ENCODE measurements around the gene NAA15. TPM values are rescaled to one million over a fixed set of nuclear protein-coding genes. Genes with fewer than 3 reads are reported as not detected.

NAA15 gene
- polyA plus RNA-seq, 1 of the 3 experiments (the other 2 are of a cell fraction), result 7.1 TPM

DNA sequence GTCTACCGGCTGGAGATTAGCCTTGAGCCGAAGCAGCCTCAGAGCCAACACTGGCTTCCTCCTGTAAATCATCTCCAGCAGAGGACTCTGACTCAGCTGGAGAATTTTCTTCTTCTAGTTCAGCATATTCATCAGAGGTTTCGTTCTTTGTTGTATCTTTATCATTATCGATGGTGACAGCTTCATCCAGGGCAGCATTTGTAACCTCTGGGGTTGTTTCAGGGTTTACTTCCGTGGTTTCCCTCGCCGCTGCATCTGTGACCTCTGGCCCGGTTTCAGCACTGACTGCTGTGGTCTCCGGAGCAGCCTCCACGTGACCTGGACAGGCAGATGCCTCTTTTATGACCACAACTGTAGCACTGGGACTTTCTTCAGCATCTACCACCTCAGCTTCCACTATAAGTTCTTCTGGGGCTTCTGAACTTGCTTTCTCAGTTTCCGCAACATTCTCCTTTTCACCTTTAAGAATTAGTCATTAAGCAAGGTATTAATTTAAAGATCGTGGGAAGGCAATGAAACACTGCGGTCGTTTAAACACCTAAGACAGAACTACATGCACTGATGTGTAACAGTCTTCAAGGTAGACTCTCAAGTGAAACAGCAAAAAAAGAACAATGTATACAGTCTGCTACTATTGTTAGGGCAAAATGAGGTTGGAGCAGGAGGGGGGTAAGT lies 34.6 kb upstream of the NAA15 start:
- Histone ChIP-seq H3F3A (replicated peaks; ENCODE audit: insufficient read depth) (peaks cover 30% of the 10 kb centered on the region), H3K36me3 (replicated peaks in 1 of 2; ENCODE audit: control insufficient read depth in 1 of 2, insufficient read depth in 2 of 2, low read length in 1 of 2) (no peaks in the 10 kb centered on the region), H3K79me2 (ENCODE audit: insufficient read depth) (no peaks in the 10 kb centered on the region), H4K20me1 (ENCODE audit: insufficient read depth) (no peaks in the 10 kb centered on the region), H3K4me3 (ENCODE audit: low read depth in 2 of 2, low read length in 1 of 2) (peak overlapping the region; percentile 24 to 59; a peak in 3 of 4 replicates), H3K27ac (ENCODE audit: low read depth in 2 of 2, low read length in 1 of 2) (peak overlapping the region; percentile 79 to 84), H3K27me3 (ENCODE audit: insufficient read depth) (no peaks in the 10 kb centered on the region), H2AFZ (ENCODE audit: low read depth) (peak overlapping the region; percentile 90), H3K4me2 (peak overlapping the region; percentile 74), H3K9me3 (no peaks in the 10 kb centered on the region), H3K4me1 (ENCODE audit: control insufficient read depth in 1 of 2, insufficient read depth in 2 of 2, low read depth in 1 of 2, low read length in 1 of 2) (peaks cover 8 to 20% of the 10 kb centered on the region in 2 experiments), H3K9me2 (no peaks in the 10 kb centered on the region), H3K9ac (peak overlapping the region; percentile 32; the same call in 1 of the 2 replicates)
- ChIA-PET CTCF (interaction anchor here (0.7 to 3.3 kb wide), 5 partner anchors 10 to 29 kb away, joined by 3 to 11 read pairs (median 4); no protein-coding TSS in a partner anchor), POLR2A (no interaction called here)
- WGBS (ENCODE audit: low lambda C conversion rate), result 24% methylated on average over 14 of the region's 14 CpGs
- DNase-seq, result peak; percentile 72
- TF ChIP-seq MEF2A (IDR thresholded peaks at IDR 0.05; ENCODE audit: borderline replicate concordance, low read depth), result no peak
- no peak for TF ChIP-seq NRF1 (IDR thresholded peaks at IDR 0.05; ENCODE audit: low read depth, low read length)
- peak; percentile 63; the same call in 1 of the 2 replicates for TF ChIP-seq FOSL2 (IDR thresholded peaks at IDR 0.05; ENCODE audit: borderline replicate concordance, low read depth)
- TF ChIP-seq, protein P1, sequence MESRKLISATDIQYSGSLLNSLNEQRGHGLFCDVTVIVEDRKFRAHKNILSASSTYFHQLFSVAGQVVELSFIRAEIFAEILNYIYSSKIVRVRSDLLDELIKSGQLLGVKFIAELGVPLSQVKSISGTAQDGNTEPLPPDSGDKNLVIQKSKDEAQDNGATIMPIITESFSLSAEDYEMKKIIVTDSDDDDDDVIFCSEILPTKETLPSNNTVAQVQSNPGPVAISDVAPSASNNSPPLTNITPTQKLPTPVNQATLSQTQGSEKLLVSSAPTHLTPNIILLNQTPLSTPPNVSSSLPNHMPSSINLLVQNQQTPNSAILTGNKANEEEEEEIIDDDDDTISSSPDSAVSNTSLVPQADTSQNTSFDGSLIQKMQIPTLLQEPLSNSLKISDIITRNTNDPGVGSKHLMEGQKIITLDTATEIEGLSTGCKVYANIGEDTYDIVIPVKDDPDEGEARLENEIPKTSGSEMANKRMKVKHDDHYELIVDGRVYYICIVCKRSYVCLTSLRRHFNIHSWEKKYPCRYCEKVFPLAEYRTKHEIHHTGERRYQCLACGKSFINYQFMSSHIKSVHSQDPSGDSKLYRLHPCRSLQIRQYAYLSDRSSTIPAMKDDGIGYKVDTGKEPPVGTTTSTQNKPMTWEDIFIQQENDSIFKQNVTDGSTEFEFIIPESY (IDR thresholded peaks at IDR 0.05; ENCODE audit: borderline replicate concordance, low read depth), result no peak
- peak; percentile 81 for TF ChIP-seq SIN3A (IDR thresholded peaks at IDR 0.05; ENCODE audit: borderline replicate concordance, low read depth, low read length)
- no peak for TF ChIP-seq RCOR1 (IDR thresholded peaks at IDR 0.05; ENCODE audit: low read length)
- TF ChIP-seq, protein P2, sequence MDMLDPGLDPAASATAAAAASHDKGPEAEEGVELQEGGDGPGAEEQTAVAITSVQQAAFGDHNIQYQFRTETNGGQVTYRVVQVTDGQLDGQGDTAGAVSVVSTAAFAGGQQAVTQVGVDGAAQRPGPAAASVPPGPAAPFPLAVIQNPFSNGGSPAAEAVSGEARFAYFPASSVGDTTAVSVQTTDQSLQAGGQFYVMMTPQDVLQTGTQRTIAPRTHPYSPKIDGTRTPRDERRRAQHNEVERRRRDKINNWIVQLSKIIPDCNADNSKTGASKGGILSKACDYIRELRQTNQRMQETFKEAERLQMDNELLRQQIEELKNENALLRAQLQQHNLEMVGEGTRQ (IDR thresholded peaks at IDR 0.05; ENCODE audit: borderline replicate concordance, low read depth, low read length), result peak; percentile 65
- no peak for TF ChIP-seq TAF1 (IDR thresholded peaks at IDR 0.05; ENCODE audit: borderline replicate concordance, low read depth, low read length)
- TF ChIP-seq, protein P3, sequence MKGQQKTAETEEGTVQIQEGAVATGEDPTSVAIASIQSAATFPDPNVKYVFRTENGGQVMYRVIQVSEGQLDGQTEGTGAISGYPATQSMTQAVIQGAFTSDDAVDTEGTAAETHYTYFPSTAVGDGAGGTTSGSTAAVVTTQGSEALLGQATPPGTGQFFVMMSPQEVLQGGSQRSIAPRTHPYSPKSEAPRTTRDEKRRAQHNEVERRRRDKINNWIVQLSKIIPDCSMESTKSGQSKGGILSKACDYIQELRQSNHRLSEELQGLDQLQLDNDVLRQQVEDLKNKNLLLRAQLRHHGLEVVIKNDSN (IDR thresholded peaks at IDR 0.05; ENCODE audit: borderline replicate concordance, low read depth), result peak; percentile 94
- 0 out of 2 replicates have a peak, but pooled peaks have one; percentile 15 for TF ChIP-seq FOXM1 (IDR thresholded peaks at IDR 0.05; ENCODE audit: low read depth)
- peak; percentile 19 to 58; a peak in 1 of 4 replicates for TF ChIP-seq EP300 (IDR thresholded peaks at IDR 0.05; ENCODE audit: borderline replicate concordance in 1 of 2, low read depth in 1 of 2, low read length in 1 of 2)
- TF ChIP-seq RAD21 (IDR thresholded peaks at IDR 0.05; ENCODE audit: low read length), result no peak
- peak; percentile 56; the same call in 1 of the 2 replicates for TF ChIP-seq POLR2AphosphoS5 (IDR thresholded peaks at IDR 0.05; ENCODE audit: low read depth, low read length)
- peak; percentile 49 for TF ChIP-seq GABPA (IDR thresholded peaks at IDR 0.05; ENCODE audit: low read depth)
- TF ChIP-seq, protein P4, sequence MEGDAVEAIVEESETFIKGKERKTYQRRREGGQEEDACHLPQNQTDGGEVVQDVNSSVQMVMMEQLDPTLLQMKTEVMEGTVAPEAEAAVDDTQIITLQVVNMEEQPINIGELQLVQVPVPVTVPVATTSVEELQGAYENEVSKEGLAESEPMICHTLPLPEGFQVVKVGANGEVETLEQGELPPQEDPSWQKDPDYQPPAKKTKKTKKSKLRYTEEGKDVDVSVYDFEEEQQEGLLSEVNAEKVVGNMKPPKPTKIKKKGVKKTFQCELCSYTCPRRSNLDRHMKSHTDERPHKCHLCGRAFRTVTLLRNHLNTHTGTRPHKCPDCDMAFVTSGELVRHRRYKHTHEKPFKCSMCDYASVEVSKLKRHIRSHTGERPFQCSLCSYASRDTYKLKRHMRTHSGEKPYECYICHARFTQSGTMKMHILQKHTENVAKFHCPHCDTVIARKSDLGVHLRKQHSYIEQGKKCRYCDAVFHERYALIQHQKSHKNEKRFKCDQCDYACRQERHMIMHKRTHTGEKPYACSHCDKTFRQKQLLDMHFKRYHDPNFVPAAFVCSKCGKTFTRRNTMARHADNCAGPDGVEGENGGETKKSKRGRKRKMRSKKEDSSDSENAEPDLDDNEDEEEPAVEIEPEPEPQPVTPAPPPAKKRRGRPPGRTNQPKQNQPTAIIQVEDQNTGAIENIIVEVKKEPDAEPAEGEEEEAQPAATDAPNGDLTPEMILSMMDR (IDR thresholded peaks at IDR 0.05), result no peak
- no peak for TF ChIP-seq CHD2 (IDR thresholded peaks at IDR 0.05; ENCODE audit: low read length, partially characterized antibody)
- peak; percentile 91 for TF ChIP-seq RXRA (IDR thresholded peaks at IDR 0.05; ENCODE audit: borderline replicate concordance, low read depth)
- peak; percentile 24; the same call in 1 of the 2 replicates for TF ChIP-seq MXI1 (IDR thresholded peaks at IDR 0.05; ENCODE audit: low read depth, low read length)
- TF ChIP-seq, protein P5, sequence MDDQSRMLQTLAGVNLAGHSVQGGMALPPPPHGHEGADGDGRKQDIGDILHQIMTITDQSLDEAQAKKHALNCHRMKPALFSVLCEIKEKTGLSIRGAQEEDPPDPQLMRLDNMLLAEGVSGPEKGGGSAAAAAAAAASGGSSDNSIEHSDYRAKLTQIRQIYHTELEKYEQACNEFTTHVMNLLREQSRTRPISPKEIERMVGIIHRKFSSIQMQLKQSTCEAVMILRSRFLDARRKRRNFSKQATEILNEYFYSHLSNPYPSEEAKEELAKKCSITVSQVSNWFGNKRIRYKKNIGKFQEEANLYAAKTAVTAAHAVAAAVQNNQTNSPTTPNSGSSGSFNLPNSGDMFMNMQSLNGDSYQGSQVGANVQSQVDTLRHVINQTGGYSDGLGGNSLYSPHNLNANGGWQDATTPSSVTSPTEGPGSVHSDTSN (IDR thresholded peaks at IDR 0.05), result peak; percentile 84
- no peak for TF ChIP-seq FOXJ3 (CRISPR knock-in tag; IDR thresholded peaks at IDR 0.05)
- TF ChIP-seq ELF1 (IDR thresholded peaks at IDR 0.05), result peak; percentile 42; the same call in 1 of the 2 replicates
- no peak for TF ChIP-seq EZH2phosphoT487 (IDR thresholded peaks at IDR 0.05; ENCODE audit: borderline replicate concordance, low read depth)
- TF ChIP-seq, protein P6, sequence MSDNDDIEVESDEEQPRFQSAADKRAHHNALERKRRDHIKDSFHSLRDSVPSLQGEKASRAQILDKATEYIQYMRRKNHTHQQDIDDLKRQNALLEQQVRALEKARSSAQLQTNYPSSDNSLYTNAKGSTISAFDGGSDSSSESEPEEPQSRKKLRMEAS (IDR thresholded peaks at IDR 0.05; ENCODE audit: low read depth), result peak; percentile 85
- TF ChIP-seq TEAD4 (IDR thresholded peaks at IDR 0.05; ENCODE audit: borderline replicate concordance, insufficient read depth), result peak; percentile 53; the same call in 1 of the 2 replicates
- TF ChIP-seq TCF12 (IDR thresholded peaks at IDR 0.05), result peak; percentile 76

Data from SK-N-SH (cell line).